ENCODE data around the gene DIP2C.

DIP2C gene

GRCh38 chr10:677038-677437 is 12.4 kb downstream of the DIP2C start:
- DNase-seq: no peak

DNA sequence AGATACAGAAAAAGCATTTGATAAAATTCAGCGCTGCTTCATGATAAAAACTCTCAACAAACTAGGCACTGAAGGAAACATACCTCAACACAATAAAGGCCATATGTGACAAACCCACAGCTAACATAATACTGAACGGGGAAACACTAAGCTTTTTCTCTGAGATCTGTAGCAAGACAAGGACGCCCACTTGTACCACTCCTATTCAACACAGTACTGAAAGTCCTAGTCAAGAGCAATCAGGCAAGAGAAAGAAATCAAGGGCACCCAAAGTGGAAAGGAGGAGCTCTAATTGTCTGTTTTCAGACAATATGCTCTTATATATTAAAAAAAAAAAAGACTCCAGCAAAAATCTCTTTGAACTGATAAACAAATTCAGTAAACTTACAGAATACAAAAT is 13.3 kb downstream of the DIP2C start:
- no peak for DNase-seq

- DNase-seq: no peak
Measured at GRCh38 chr10:675532-675931, 13.9 kb downstream of the DIP2C start.

DNA sequence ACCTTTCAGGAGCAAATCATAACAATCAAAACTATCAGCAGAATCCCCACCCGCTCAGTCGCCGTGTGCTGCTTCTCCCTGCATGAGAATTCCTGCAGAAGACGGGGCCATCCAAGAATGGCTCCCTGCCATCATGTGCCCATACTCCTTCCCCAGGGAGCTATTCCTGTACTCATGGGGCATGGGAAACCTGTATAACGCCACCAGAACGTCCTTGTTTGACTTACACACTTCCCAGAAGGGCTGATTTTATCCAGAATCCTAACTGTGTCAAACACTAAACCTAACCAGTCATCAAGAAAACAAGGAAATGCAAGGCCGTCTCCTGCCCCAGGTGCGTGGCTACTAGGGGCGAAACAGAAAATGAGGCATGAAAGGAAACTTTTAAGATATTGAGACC is 16.0 kb downstream of the DIP2C start:
- no peak for DNase-seq

DNA sequence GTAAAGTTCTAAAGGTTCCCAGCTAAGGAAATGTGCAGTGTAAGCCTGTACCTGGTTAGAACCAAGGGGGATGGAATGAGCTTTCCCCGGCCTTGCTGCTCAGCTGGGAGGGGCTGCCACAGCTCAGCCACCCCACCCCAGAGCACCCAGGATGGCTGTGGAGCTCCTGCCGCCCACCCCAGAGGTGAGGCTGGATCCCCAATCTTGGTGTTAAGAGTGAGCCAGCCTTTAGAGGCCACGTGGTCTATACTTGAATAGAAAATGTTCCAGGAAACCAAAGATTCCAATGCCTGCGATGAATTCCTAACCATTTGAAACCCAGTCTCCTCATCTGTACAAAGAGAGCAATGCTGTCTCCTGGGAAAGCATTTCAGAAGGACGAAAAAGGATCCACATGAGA is 16.5 kb downstream of the DIP2C start:
- no peak for DNase-seq

DNA sequence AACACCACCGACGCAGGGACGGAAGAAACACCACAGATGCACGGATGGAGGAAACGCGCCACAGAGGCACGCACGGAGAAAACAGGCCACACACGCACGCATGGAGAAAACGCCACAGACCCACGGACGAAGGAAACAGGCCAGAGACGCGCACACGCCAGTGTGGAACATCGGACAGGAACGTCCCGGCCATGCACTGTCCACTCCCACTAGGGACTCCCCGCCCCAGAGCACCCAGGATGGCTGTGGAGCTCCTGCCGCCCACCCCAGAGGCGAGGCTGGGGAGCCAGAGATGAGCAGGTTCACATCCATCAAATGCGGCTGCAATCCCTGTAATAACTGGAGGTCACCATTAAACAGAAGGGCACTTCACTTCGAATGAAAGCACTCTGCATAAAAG is 17.3 kb downstream of the DIP2C start:
- no peak for DNase-seq

DNA sequence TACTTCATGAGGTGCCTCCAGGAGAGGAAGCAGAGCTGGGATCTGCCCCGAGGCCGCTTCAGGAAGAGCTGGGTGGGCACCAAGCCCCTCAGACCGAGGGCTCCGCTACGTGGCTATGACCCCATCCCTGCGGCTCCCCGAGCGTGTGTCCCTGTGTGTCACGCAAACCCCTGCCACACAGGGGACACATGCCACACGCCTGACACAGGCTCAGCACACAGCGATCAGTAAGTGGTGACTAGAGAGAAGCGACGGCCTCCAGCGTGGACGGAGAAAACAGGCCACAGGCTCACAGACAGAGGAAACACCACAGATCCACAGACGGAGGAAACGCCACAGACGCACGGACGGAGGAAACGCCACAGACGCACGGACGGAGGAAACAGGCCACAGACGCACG is 18.5 kb downstream of the DIP2C start:
- DNase-seq: no peak

DNA sequence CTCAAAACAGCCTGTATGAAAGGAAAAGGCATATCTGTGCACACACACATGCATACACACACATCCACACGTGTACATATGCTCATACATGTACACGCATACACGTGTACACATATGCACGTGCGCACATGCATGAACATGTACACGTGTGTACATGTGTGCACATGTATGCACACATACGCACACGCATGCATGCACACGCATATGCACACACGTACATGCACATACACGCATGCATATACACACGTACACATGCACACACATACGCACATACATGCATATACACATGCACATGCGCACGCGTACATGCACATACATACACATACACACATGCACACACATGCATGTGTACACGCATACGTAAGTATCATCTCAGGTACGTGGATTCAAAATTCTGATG is 19.4 kb downstream of the DIP2C start:
- DNase-seq: no peak

DNA sequence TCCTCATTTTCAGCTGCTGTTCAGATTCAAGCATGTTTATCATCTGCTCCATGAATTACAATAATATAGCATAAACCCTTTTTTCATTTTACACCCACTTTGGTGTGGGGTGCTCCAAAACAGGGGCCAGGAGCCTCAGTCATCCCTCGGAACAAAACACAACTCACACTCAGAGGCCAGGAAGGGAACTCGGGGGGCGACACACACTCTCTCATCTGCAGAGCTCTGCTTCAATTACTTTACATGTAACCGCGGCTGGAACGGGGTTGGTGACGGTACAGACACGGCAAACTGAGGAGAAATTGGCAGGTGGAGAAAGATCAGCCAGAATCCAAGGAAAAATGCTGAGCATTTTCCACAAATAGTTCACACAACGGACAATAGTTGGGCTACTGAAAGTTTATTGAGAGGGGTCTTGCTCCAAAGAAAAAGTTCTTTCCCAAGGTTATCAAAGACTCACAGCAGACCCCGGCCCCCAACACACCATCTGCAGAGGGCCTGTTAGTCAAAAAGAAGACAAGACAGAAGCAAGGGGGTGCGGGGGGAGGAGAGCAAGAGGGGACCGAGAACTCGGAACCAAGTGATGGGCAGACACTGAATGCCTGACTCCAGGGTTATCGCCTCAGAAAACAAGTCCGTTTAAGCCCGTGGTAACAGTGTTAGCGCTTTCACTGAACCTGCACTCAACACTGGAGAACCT is 20.5 kb downstream of the DIP2C start:
- DNase-seq: no peak

- no peak for DNase-seq
Measured at GRCh38 chr10:667602-668143, 21.8 kb downstream of the DIP2C start.

- no peak for DNase-seq
Measured at GRCh38 chr10:667096-667495, 22.4 kb downstream of the DIP2C start.

GRCh38 chr10:666237-667012 is 23.0 kb downstream of the DIP2C start:
- no peak for DNase-seq

- DNase-seq: no peak
Measured at GRCh38 chr10:665579-666091, 23.8 kb downstream of the DIP2C start.

DNA sequence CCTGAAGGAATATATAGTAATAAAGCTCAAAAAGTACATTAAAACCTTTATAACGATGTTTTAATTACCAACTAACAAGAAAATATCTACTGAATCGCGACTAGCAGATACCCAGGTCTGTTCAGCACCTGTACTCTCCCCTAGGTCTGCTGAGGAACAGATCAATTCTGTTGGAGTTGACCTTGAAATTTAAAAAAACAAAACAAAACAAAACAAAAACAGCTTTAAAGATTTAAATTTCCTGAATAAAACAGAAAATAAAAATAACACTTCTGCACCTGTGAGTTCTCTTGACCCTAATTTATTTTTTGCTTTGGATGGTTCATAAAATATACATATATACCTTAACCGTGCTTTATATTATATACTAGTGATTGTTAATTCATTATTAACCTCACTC is 24.6 kb downstream of the DIP2C start:
- DNase-seq: no peak

GRCh38 chr10:664301-664700 is 25.2 kb downstream of the DIP2C start:
- no peak for DNase-seq

GRCh38 chr10:663831-664251 is 25.6 kb downstream of the DIP2C start:
- no peak for DNase-seq

GRCh38 chr10:663466-663751 is 26.1 kb downstream of the DIP2C start:
- DNase-seq: no peak

DNA sequence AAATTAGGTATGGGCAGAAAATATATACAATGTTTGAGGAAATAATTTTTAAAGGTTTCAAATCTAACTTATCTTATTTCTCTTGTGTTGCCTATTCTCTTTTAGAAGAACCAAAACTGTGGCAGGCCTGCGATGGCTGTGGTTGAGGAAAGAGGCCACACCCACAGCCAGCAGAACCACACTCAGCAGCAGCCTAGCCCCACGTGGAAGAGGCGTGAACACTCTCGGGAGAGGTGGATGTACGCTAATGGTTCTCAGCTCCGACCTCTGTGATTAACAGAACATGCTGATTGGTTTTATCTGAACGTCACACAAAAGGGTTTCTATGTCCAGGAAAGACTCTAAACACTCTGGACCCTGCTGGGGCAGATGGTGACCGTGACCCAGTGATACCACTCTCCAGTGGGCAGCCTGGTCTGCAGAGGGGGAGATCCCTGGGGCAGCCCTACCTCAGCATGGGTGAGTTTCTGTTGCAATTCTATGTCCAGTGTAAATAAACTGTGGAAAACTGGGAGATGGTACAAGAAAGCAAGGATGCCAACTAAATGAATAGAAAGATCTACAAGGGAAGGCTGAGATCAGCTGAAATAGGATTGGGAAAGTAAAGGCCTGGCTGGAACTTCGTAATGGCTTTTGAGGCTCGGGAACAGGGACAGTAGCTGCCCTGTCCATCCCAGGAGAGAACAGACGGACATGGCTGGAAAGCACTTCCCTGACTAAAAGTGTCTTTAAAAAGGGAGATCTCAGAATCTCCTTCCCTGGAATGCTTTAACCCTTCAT is 26.6 kb downstream of the DIP2C start:
- DNase-seq: no peak

DNA sequence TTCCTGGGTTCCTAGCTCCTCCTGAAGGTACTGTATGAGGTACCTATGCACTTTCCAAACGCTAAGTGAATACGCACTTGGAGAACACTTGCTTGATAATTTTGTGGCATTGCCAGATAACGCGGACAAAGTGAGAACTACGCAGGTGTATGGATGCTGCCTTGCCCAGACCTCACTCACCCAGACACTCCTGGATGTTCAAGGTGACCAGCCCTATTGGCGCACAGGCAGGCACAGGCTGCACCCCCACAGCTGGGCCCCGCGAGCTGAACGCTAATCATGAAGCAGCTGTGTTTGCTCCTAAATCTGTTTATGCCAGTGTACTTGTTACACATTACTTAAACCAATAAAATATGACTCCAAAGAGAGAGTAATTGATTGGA is 27.3 kb downstream of the DIP2C start:
- DNase-seq: no peak

DNA sequence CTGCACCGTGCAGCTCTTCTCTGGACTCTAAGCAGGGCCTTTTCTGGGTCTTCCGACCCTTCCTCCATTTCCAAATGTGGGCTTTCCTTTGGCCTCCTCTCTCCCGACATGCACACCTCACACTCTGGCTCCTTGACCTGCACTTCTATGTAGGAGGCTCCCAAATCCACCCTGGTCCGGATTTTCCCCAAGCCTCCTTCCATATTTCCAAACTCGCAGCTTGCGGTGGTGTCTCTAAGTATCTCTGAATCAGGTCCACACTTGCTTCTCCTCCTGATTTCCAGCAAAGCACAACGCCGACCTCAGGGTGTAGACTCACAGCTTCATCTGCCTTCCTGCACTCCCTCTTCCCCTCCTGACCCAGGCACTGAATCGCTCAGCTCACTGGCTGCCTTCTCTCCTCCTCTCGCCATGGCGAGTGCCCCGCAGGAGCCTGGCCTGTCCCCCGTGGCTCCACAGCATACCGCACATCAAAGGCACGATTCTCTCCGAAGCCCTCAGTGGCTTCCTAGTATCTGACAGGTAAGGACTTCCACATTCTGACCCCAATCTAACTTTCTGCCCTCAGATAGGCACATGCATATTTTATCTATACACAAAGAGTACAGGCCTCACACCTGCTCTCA is 27.8 kb downstream of the DIP2C start:
- DNase-seq: no peak

DNA sequence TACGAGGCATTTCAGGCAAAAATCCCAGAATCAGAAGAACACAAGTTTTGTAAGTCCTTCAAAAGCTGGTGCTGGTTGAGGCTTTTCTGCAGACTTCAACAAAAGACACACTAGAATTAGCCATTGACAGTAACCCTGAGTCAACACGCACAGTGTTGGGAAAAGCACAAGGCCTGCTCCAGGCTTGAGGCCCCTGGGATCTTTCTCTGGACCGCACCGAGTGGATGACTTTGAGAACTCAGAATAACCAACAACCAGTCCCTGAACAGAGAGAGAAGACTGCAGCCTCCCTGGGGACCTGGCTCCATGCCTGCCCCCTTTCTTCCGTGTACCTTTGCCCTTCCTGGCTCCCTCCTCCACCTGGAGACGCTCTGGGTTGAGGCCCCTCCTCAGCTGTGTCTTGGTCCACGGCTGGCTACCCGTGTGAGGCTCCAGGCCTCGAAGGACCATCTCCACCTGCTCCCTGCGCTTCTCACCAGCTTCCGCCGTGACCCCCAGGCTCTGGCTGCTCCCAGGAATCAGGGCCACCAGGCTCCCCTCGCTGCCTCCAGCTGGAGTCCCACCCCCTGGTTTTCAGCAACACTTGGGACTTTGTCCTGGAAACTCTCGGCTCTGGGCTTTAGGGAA is 28.4 kb downstream of the DIP2C start:
- peak; percentile 17 for DNase-seq

- DNase-seq: no peak
Measured at GRCh38 chr10:660413-660969, 29.0 kb downstream of the DIP2C start.

All from fibroblast of skin of right quadriceps (primary cell).